Activated T-cell treated with anti-CD3 and anti-CD28 coated beads, Interleukin-2, amount 50 U/mL, for 48 hours (primary cell): Measurements from ENCODE around the gene TSLP.

Experiments
- DNase-seq, 2 experiments: peaks; one replicate each; pipeline ENCODE4 v3.0.0-alpha.2; 2020

The TSLP gene

GRCh38 chr5:111099058-111099778, 27.7 kb downstream of the TSLP start:
- DNase-seq, result no peak

GRCh38 chr5:111106320-111106948, 34.9 kb downstream of the TSLP start:
- DNase-seq, result no peak

- no peak for DNase-seq
Observed at GRCh38 chr5:111107371-111107770, 35.9 kb downstream of the TSLP start.

- DNase-seq, result no peak
Observed at GRCh38 chr5:111111956-111112355, 40.4 kb downstream of the TSLP start.

GRCh38 chr5:111113678-111114077, 42.2 kb downstream of the TSLP start:
- no peak for DNase-seq

- DNase-seq, result no peak
Observed at GRCh38 chr5:111115229-111115628, 43.7 kb downstream of the TSLP start.

- no peak for DNase-seq
Observed at GRCh38 chr5:111116550-111116949, 45.0 kb downstream of the TSLP start.

- DNase-seq, result no peak
Observed at GRCh38 chr5:111117136-111117535, 45.6 kb downstream of the TSLP start.

GRCh38 chr5:111119221-111119620, 47.7 kb downstream of the TSLP start:
- no peak for DNase-seq

- DNase-seq, result no peak
Observed at GRCh38 chr5:111119856-111120255, 48.3 kb downstream of the TSLP start.

GRCh38 chr5:111120911-111121310, 49.4 kb downstream of the TSLP start:
- DNase-seq, result no peak

GRCh38 chr5:111121926-111122325, 50.4 kb downstream of the TSLP start:
- DNase-seq, result no peak

- DNase-seq, result no peak
Observed at GRCh38 chr5:111122398-111122797, 50.9 kb downstream of the TSLP start.

GRCh38 chr5:111124793-111125192, 53.3 kb downstream of the TSLP start:
- no peak for DNase-seq

- no peak for DNase-seq
Observed at GRCh38 chr5:111126896-111127295, 55.4 kb downstream of the TSLP start.
